Measurements from ENCODE around the gene CAPZB.

DNA sequence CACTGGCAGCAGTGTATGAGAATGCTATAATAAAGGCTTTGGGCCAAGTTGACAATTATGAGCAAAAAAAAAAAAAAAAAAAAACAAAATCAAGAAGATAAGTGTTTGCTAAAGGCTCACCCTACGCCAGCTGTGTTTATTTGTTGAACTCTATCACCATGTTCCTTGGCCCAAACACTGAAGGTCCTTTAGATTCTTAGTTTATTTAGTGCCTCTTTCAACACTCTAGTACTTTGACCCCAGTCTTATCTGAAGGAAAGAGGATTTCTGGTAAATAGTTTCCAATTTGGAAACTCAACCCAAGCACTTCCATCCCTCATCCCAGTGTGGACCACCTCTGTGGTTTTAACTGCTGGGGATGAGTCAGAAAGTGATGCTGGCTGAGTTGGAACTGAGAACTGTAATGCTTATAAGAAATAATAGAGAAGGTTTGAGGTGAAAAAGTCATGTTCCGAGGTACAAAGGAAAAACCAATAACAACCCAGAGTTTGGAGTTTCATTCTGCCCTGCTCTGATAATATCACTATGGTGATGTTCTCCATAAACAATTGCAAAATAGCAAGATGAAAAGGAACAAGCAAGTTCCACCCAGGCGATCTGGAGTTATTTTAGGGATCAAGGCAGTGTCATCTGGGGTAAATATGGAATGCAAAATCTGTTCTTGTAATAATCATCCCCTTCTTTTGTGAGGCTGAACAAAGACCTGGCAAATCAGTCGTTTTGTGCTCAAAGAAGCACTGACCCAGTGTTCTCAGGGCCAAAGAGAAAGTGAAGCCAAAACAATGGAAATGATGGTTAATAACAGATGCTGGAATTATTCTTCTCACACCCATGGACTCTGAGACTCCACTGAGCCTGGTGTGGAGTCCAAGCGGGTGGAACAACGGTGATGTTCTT lies 19.7 kb upstream of the CAPZB start:
- no peak for TF ChIP-seq POLR2AphosphoS5 (IDR thresholded peaks at IDR 0.05; ENCODE audit: low read depth)
- TF ChIP-seq, protein P1, sequence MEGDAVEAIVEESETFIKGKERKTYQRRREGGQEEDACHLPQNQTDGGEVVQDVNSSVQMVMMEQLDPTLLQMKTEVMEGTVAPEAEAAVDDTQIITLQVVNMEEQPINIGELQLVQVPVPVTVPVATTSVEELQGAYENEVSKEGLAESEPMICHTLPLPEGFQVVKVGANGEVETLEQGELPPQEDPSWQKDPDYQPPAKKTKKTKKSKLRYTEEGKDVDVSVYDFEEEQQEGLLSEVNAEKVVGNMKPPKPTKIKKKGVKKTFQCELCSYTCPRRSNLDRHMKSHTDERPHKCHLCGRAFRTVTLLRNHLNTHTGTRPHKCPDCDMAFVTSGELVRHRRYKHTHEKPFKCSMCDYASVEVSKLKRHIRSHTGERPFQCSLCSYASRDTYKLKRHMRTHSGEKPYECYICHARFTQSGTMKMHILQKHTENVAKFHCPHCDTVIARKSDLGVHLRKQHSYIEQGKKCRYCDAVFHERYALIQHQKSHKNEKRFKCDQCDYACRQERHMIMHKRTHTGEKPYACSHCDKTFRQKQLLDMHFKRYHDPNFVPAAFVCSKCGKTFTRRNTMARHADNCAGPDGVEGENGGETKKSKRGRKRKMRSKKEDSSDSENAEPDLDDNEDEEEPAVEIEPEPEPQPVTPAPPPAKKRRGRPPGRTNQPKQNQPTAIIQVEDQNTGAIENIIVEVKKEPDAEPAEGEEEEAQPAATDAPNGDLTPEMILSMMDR (IDR thresholded peaks at IDR 0.05; ENCODE audit: insufficient read depth, low read length) = no peak
